ENCODE measurements around the gene TMEM86A. TPM values are rescaled to one million over a fixed set of nuclear protein-coding genes. Genes with fewer than 3 reads are reported as not detected.

TMEM86A gene
- total RNA-seq, 2 experiments from 2014 or later, result 0.92 to 2.7 TPM

DNA sequence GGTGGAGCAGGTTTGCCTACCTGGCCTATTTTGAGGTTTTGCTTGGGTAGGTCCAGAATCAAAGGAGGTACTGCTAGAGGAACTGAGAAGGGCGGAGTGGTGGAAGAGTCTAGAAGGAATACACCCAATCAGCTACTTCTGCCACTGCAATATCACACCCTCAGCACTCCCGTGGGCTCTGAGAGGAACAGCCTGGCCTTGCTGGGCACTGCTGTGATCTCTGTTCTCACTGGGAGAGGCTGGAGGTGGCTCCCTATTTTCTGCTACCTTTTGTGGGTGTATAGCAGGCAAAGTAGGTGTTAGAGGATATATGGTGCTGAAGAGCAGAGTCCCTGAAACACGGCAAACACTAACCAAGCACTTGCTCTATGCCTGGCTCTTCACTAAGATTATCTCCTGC is 52.4 kb downstream of the TMEM86A start:
- no peak overlapping the region for H3K4me2 ChIP-seq (ENCODE audit: low read length)
- no TSS peak for BruUV-seq (replicated peaks)
- H2AFZ ChIP-seq (ENCODE audit: low read length), result no peak overlapping the region
- no peaks in the 10 kb centered on the region for H3K9me3 ChIP-seq (ENCODE audit: low read length)
- intact Hi-C loops (cut with micrococcal nuclease; ENCODE audit: unreplicated experiment), result no loop called here
- H3K4me3 ChIP-seq (ENCODE audit: low read depth, low read length, poor library complexity, severe bottlenecking), result no peak overlapping the region
- no peaks in the 10 kb centered on the region for H3K4me1 ChIP-seq (ENCODE audit: insufficient read depth, low read length, poor library complexity, severe bottlenecking)
- no peak for DNase-seq (ENCODE audit: low spot score)
- ChIA-PET POLR2A (no interaction called here), CTCF (ENCODE audit: unreplicated experiment) (no interaction called here)
- no peaks in the 10 kb centered on the region for H3K79me2 ChIP-seq (ENCODE audit: insufficient read depth, low read depth, low read length)
- no peaks in the 10 kb centered on the region for H3K36me3 ChIP-seq (ENCODE audit: insufficient read depth, low read length)
- no peak for TF ChIP-seq EZH2phosphoT487 (IDR thresholded peaks at IDR 0.05; ENCODE audit: borderline replicate concordance, low read depth, low read length)
- TF ChIP-seq, protein P1, sequence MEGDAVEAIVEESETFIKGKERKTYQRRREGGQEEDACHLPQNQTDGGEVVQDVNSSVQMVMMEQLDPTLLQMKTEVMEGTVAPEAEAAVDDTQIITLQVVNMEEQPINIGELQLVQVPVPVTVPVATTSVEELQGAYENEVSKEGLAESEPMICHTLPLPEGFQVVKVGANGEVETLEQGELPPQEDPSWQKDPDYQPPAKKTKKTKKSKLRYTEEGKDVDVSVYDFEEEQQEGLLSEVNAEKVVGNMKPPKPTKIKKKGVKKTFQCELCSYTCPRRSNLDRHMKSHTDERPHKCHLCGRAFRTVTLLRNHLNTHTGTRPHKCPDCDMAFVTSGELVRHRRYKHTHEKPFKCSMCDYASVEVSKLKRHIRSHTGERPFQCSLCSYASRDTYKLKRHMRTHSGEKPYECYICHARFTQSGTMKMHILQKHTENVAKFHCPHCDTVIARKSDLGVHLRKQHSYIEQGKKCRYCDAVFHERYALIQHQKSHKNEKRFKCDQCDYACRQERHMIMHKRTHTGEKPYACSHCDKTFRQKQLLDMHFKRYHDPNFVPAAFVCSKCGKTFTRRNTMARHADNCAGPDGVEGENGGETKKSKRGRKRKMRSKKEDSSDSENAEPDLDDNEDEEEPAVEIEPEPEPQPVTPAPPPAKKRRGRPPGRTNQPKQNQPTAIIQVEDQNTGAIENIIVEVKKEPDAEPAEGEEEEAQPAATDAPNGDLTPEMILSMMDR (conservative IDR thresholded peaks at IDR 0.05; ENCODE audit: low read length), result no peak
- no peak overlapping the region for H3K27ac ChIP-seq (ENCODE audit: low read depth, low read length, poor library complexity, severe bottlenecking)
- no peaks in the 10 kb centered on the region for H3K9me2 ChIP-seq (ENCODE audit: insufficient read depth, low read length)
- no peaks in the 10 kb centered on the region for H4K20me1 ChIP-seq (ENCODE audit: insufficient read depth, low read length)

DNA sequence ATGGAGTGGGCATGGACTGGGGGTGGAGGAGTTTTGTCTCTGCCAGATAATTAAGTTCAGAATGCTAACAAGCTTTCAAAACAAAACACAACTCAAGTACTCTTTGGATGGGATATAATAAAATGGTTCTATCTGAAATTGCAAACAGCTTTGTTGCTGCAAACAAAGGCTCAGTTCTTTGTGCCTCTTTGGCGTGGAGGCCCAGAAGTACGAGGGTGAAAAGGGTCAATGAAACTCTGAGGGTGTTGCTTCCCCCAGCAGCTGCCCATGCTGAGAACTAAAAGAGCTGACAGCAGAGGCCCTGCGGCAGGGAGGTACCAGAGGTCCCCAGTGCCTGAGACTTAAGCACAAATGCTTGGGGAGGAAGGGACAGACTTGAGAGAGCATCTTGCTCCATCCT is 53.9 kb downstream of the TMEM86A start:
- intact Hi-C loops (cut with micrococcal nuclease; ENCODE audit: unreplicated experiment), result no loop called here
- ChIA-PET POLR2A (no interaction called here), CTCF (ENCODE audit: unreplicated experiment) (no interaction called here)
- no peak for DNase-seq (ENCODE audit: low spot score)
- no TSS peak for BruUV-seq (replicated peaks)
- H3K79me2 ChIP-seq (ENCODE audit: insufficient read depth, low read depth, low read length), result no peaks in the 10 kb centered on the region
- H2AFZ ChIP-seq (ENCODE audit: low read length), result no peak overlapping the region
- no peaks in the 10 kb centered on the region for H4K20me1 ChIP-seq (ENCODE audit: insufficient read depth, low read length)
- no peaks in the 10 kb centered on the region for H3K9me2 ChIP-seq (ENCODE audit: insufficient read depth, low read length)
- no peak for TF ChIP-seq EZH2phosphoT487 (IDR thresholded peaks at IDR 0.05; ENCODE audit: borderline replicate concordance, low read depth, low read length)
- TF ChIP-seq, protein P1 (conservative IDR thresholded peaks at IDR 0.05; ENCODE audit: low read length), result no peak
- H3K4me1 ChIP-seq (ENCODE audit: insufficient read depth, low read length, poor library complexity, severe bottlenecking), result no peaks in the 10 kb centered on the region
- no peaks in the 10 kb centered on the region for H3K36me3 ChIP-seq (ENCODE audit: insufficient read depth, low read length)
- H3K4me2 ChIP-seq (ENCODE audit: low read length), result no peak overlapping the region
- H3K27ac ChIP-seq (ENCODE audit: low read depth, low read length, poor library complexity, severe bottlenecking), result no peak overlapping the region
- no peaks in the 10 kb centered on the region for H3K9me3 ChIP-seq (ENCODE audit: low read length)
- H3K4me3 ChIP-seq (ENCODE audit: low read depth, low read length, poor library complexity, severe bottlenecking), result no peak overlapping the region

GRCh38 chr11:18754308-18754707 is 55.7 kb downstream of the TMEM86A start:
- Histone ChIP-seq H3K36me3 (ENCODE audit: insufficient read depth, low read length) (no peaks in the 10 kb centered on the region), H4K20me1 (ENCODE audit: insufficient read depth, low read length) (no peaks in the 10 kb centered on the region), H3K4me1 (ENCODE audit: insufficient read depth, low read length, poor library complexity, severe bottlenecking) (no peaks in the 10 kb centered on the region), H3K9me3 (ENCODE audit: low read length) (no peaks in the 10 kb centered on the region), H3K4me2 (ENCODE audit: low read length) (no peak overlapping the region), H3K4me3 (ENCODE audit: low read depth, low read length, poor library complexity, severe bottlenecking) (no peak overlapping the region), H3K9me2 (ENCODE audit: insufficient read depth, low read length) (no peaks in the 10 kb centered on the region), H3K27ac (ENCODE audit: low read depth, low read length, poor library complexity, severe bottlenecking) (no peak overlapping the region), H2AFZ (ENCODE audit: low read length) (no peak overlapping the region), H3K79me2 (ENCODE audit: insufficient read depth, low read depth, low read length) (no peaks in the 10 kb centered on the region)
- no TSS peak for BruUV-seq (replicated peaks)
- ChIA-PET CTCF (ENCODE audit: unreplicated experiment) (no interaction called here), POLR2A (no interaction called here)
- no peak for DNase-seq (ENCODE audit: low spot score)
- intact Hi-C loops (cut with micrococcal nuclease; ENCODE audit: unreplicated experiment), result no loop called here
- TF ChIP-seq EZH2phosphoT487 (IDR thresholded peaks at IDR 0.05; ENCODE audit: borderline replicate concordance, low read depth, low read length), result no peak
- TF ChIP-seq, protein P1 (conservative IDR thresholded peaks at IDR 0.05; ENCODE audit: low read length), result no peak

Other genes starting within 250 kb of the TMEM86A start
- gene LDHAL6A, start 242.9 kb upstream of the TMEM86A start, total RNA-seq (2014; rRNA removed; shearing (Covaris generic)), result not detected in 2 replicates
- not detected in 2 replicates for gene LDHAL6A, start 242.9 kb upstream of the TMEM86A start, total RNA-seq (2022)
- gene TSG101, start 171.8 kb upstream of the TMEM86A start, total RNA-seq (2014; rRNA removed; shearing (Covaris generic)), result 56.9 and 96.8 TPM in 2 replicates
- gene TSG101, start 171.8 kb upstream of the TMEM86A start, total RNA-seq (2022), result 54.2 and 72.1 TPM in 2 replicates
- gene UEVLD, start 110.0 kb upstream of the TMEM86A start, total RNA-seq (2014; rRNA removed; shearing (Covaris generic)), result 1.3 and 1.5 TPM in 2 replicates
- gene UEVLD, start 110.0 kb upstream of the TMEM86A start, total RNA-seq (2022), result 3.5 and 4.7 TPM in 2 replicates
- not detected in 2 replicates for gene MISFA, start 99.0 kb upstream of the TMEM86A start, total RNA-seq (2014; rRNA removed; shearing (Covaris generic))
- 1.00 TPM in 1 of 2 replicates, not detected in the other for gene MISFA, start 99.0 kb upstream of the TMEM86A start, total RNA-seq (2022)
- gene SPTY2D1, start 64.4 kb upstream of the TMEM86A start, total RNA-seq (2014; rRNA removed; shearing (Covaris generic)), result 15.6 and 15.8 TPM in 2 replicates
- 15.8 and 16.9 TPM in 2 replicates for gene SPTY2D1, start 64.4 kb upstream of the TMEM86A start, total RNA-seq (2022)
- gene IGSF22, start 27.4 kb downstream of the TMEM86A start, total RNA-seq (2014; rRNA removed; shearing (Covaris generic)), result not detected in 2 replicates
- gene IGSF22, start 27.4 kb downstream of the TMEM86A start, total RNA-seq (2022), result not detected in 2 replicates
- not detected in 2 replicates for gene PTPN5, start 93.0 kb downstream of the TMEM86A start, total RNA-seq (2014; rRNA removed; shearing (Covaris generic))
- not detected in 2 replicates for gene PTPN5, start 93.0 kb downstream of the TMEM86A start, total RNA-seq (2022)
- not detected in 2 replicates for gene MRGPRX1, start 240.6 kb downstream of the TMEM86A start, total RNA-seq (2014; rRNA removed; shearing (Covaris generic))
- gene MRGPRX1, start 240.6 kb downstream of the TMEM86A start, total RNA-seq (2022), result not detected in 2 replicates

Measured in OCI-LY7 (cell line).